Smooth muscle cell (in vitro differentiated cells): Measurements from ENCODE around the gene ITPR1. TPM values are rescaled to one million over a fixed set of nuclear protein-coding genes. Genes with fewer than 3 reads are reported as not detected.

ENCODE experiments used
- DNase-seq: peaks from one replicate; lab custom pipeline; 2025; ENCODE audit not compliant: unreplicated experiment; lab: John Stamatoyannopoulos, UW
- H2AFZ ChIP-seq: fragments of 200-600 bp; sonication (generic); 2 replicates; pipeline ENCODE4 v1.6.0; 2016; ENCODE audit warnings: antibody characterized with exemption, low read depth, mild to moderate bottlenecking
- H3F3A ChIP-seq: fragments of 200-600 bp; sonication (generic); 2 replicates; pipeline ENCODE4 v1.6.0; 2017; ENCODE audit warnings: antibody characterized with exemption, low read depth
- H3K27ac ChIP-seq: fragments of 200-600 bp; sonication (generic); 2 replicates; pipeline ENCODE4 v1.5.1; 2016; ENCODE audit warnings: low read depth, mild to moderate bottlenecking
- H3K27me3 ChIP-seq: fragments of 200-600 bp; sonication (generic); 2 replicates; pipeline ENCODE4 v1.6.1; 2016; ENCODE audit warnings: low read depth, mild to moderate bottlenecking
- H3K36me3 ChIP-seq: fragments of 200-600 bp; sonication (generic); 2 replicates; pipeline ENCODE4 v1.5.1; 2016; ENCODE audit warnings: low read depth
- H3K4me1 ChIP-seq: fragments of 200-600 bp; sonication (generic); 2 replicates; pipeline ENCODE4 v1.5.1; 2016; ENCODE audit warnings: low read depth
- H3K4me2 ChIP-seq: fragments of 200-600 bp; sonication (generic); 2 replicates; pipeline ENCODE4 v1.6.0; 2016; ENCODE audit warnings: mild to moderate bottlenecking
- H3K4me3 ChIP-seq: fragments of 200-600 bp; sonication (generic); 2 replicates; pipeline ENCODE4 v1.5.1; 2016; ENCODE audit warnings: mild to moderate bottlenecking
- H3K79me2 ChIP-seq: fragments of 200-600 bp; sonication (generic); 2 replicates; pipeline ENCODE4 v1.6.0; 2016; ENCODE audit warnings: low read depth, mild to moderate bottlenecking
- H3K9ac ChIP-seq: fragments of 200-600 bp; sonication (generic); 2 replicates; pipeline ENCODE4 v1.6.0; 2016; ENCODE audit warnings: low read depth
- H3K9me3 ChIP-seq: fragments of 200-600 bp; sonication (generic); replicated peaks from 2 replicates; pipeline ENCODE4 v1.5.1; 2016; ENCODE audit warnings: low read depth
- H4K20me1 ChIP-seq: fragments of 200-600 bp; sonication (generic); 2 replicates; pipeline ENCODE4 v1.6.0; 2016; ENCODE audit warnings: low read depth
- WGBS: methylation state at CpG from one replicate; pipeline ENCODE4 v1.1.7; 2016; ENCODE audit warnings: low lambda C conversion rate; 5-methylcytosine and 5-hydroxymethylcytosine counted together
- polyA plus RNA-seq: library from polyadenylated mRNA; unstranded; fragments of >200 nt; fragmentation: Nextera tagmentation; extraction: Ambion mirVana; gene quantifications from 2 replicates; pipeline ENCODE4 v1.2.1, GENCODE V29; 2016
- total RNA-seq: library from RNA; depleted of rRNA; stranded (reverse); fragments of >200 nt; gene quantifications from 2 replicates; pipeline ENCODE4 v1.2.3, GENCODE V29; 2014
- TF ChIP-seq, protein P1 (sequence below): fragments of 200-600 bp; sonication (generic); IDR thresholded peaks from 2 replicates; pipeline ENCODE4 v1.5.1; 2017; ENCODE audit warnings: borderline replicate concordance, mild to moderate bottlenecking, antibody characterized with exemption; ENCODE audit not compliant: insufficient read depth, poor library complexity, severe bottlenecking

ITPR1 gene
- total and polyA plus RNA-seq, 2 experiments from 2014 or later: 16.4 to 28.6 TPM

- Histone ChIP-seq H3K4me3 (no peak overlapping the region), H3K27me3 (no peaks in the 10 kb centered on the region), H4K20me1 (no peaks in the 10 kb centered on the region), H3K79me2 (no peaks in the 10 kb centered on the region), H3K9ac (peak overlapping the region; percentile 74), H2AFZ (no peak overlapping the region), H3K4me2 (peak overlapping the region; percentile 47), H3K36me3 (no peaks in the 10 kb centered on the region), H3K9me3 (no peaks in the 10 kb centered on the region), H3K27ac (peak overlapping the region; percentile 97), H3K4me1 (peaks cover 7% of the 10 kb centered on the region), H3F3A (peaks cover 42% of the 10 kb centered on the region)
- WGBS: 36% methylated on average over 14 of the region's 14 CpGs
- TF ChIP-seq, protein P1, sequence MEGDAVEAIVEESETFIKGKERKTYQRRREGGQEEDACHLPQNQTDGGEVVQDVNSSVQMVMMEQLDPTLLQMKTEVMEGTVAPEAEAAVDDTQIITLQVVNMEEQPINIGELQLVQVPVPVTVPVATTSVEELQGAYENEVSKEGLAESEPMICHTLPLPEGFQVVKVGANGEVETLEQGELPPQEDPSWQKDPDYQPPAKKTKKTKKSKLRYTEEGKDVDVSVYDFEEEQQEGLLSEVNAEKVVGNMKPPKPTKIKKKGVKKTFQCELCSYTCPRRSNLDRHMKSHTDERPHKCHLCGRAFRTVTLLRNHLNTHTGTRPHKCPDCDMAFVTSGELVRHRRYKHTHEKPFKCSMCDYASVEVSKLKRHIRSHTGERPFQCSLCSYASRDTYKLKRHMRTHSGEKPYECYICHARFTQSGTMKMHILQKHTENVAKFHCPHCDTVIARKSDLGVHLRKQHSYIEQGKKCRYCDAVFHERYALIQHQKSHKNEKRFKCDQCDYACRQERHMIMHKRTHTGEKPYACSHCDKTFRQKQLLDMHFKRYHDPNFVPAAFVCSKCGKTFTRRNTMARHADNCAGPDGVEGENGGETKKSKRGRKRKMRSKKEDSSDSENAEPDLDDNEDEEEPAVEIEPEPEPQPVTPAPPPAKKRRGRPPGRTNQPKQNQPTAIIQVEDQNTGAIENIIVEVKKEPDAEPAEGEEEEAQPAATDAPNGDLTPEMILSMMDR: no peak
- no peak for DNase-seq
These were observed 248.5 kb downstream of the ITPR1 start for GRCh38 chr3:4741404-4742307.

DNA sequence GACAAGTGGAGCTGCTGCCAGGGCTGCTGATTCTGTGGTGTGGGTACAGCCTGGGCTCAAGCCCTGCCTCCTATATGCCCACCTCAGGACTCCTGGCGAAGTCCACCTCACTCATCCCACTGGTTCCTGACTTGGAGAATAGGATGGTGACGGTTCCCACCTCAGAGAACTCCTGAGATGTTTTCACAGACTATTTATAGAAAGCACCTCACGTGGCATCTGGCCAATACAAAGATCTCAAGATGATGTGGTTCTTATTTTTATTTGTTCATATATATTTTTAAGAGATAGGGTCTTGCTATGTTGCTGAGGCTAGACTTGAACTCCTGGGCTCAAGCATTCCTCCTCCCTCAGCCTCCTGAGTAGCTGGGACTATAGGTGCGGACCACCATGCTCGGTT, 249.2 kb downstream of the ITPR1 start:
- TF ChIP-seq, protein P1: no peak
- Histone ChIP-seq H3K9ac (peak overlapping the region; percentile 49), H3K9me3 (no peaks in the 10 kb centered on the region), H3K27me3 (no peaks in the 10 kb centered on the region), H3K79me2 (no peaks in the 10 kb centered on the region), H3K4me2 (peak overlapping the region; percentile 3), H3K27ac (peak overlapping the region; percentile 97), H3K4me1 (peaks cover 7% of the 10 kb centered on the region), H4K20me1 (no peaks in the 10 kb centered on the region), H2AFZ (no peak overlapping the region), H3K4me3 (no peak overlapping the region), H3F3A (peaks cover 45% of the 10 kb centered on the region), H3K36me3 (no peaks in the 10 kb centered on the region)
- no peak for DNase-seq
- WGBS: over 99% methylated on average over 5 of the region's 5 CpGs

- TF ChIP-seq, protein P1: no peak
- Histone ChIP-seq H3K4me3 (no peak overlapping the region), H3K27ac (peak overlapping the region; percentile 97), H3K9ac (peak overlapping the region; percentile 64), H2AFZ (no peak overlapping the region), H4K20me1 (no peaks in the 10 kb centered on the region), H3K79me2 (no peaks in the 10 kb centered on the region), H3F3A (peaks cover 45% of the 10 kb centered on the region), H3K4me1 (peaks cover 7% of the 10 kb centered on the region), H3K4me2 (peak overlapping the region; percentile 40), H3K27me3 (no peaks in the 10 kb centered on the region), H3K9me3 (no peaks in the 10 kb centered on the region), H3K36me3 (no peaks in the 10 kb centered on the region)
- DNase-seq: no peak
- 93% methylated on average over 4 of the region's 4 CpGs for WGBS
These were observed 250.2 kb downstream of the ITPR1 start for GRCh38 chr3:4743371-4743770.
